Measurements from ENCODE around the gene SDSL.

DNA sequence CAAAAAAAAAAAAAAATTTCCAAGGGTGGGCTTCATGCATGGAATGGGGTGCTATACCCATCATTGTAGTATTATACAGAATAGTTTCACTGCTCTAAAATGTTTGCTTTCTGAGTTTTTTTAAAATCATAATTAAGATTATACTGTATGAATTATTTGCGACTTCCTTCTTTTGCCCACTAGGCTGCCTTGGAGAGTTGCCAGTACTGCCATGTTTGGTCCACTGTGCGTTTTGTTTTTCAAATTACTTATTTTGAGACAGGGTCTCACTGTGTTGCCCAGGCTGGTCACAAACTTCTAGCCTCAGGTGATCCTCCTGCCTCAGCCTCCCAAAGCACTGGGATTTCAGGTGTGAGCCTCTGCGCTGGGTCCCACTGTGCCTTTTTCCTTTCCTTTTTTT lies 43.9 kb upstream of the SDSL start:
- TF ChIP-seq, protein P1, sequence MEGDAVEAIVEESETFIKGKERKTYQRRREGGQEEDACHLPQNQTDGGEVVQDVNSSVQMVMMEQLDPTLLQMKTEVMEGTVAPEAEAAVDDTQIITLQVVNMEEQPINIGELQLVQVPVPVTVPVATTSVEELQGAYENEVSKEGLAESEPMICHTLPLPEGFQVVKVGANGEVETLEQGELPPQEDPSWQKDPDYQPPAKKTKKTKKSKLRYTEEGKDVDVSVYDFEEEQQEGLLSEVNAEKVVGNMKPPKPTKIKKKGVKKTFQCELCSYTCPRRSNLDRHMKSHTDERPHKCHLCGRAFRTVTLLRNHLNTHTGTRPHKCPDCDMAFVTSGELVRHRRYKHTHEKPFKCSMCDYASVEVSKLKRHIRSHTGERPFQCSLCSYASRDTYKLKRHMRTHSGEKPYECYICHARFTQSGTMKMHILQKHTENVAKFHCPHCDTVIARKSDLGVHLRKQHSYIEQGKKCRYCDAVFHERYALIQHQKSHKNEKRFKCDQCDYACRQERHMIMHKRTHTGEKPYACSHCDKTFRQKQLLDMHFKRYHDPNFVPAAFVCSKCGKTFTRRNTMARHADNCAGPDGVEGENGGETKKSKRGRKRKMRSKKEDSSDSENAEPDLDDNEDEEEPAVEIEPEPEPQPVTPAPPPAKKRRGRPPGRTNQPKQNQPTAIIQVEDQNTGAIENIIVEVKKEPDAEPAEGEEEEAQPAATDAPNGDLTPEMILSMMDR (conservative IDR thresholded peaks at IDR 0.05; ENCODE audit: low read length), result no peak
- TF ChIP-seq EZH2phosphoT487 (IDR thresholded peaks at IDR 0.05; ENCODE audit: borderline replicate concordance), result no peak

All from Loucy (cell line).